HL-60 (cell line): ENCODE measurements around the gene SLC9A1.
A peak's percentile ranks its signal among the peaks of the same experiment; 100 is the strongest.

Source experiments
- CTCF ChIP-seq: IDR thresholded peaks from one replicate; pipeline ENCODE4 v1.5.1; 2011; ENCODE audit warnings: low read length, control low read depth, inconsistent platforms; ENCODE audit not compliant: insufficient read depth
- POLR2AphosphoS5 ChIP-seq: IDR thresholded peaks from 2 replicates; pipeline ENCODE4 v1.6.1; 2012; ENCODE audit warnings: low read depth

GRCh38 chr1:27109103-27109822 is 45.7 kb downstream of the SLC9A1 start:
- TF ChIP-seq POLR2AphosphoS5: no peak
- peak; percentile 32 for TF ChIP-seq CTCF
